Neural progenitor cell (in vitro differentiated cells): Measurements from ENCODE around the gene CD63.

Experiments
- CTCF ChIP-seq: fragments of 200-600 bp; sonication (generic); IDR thresholded peaks from 2 replicates; pipeline ENCODE4 v1.5.1; 2017; ENCODE audit warnings: antibody characterized with exemption, mild to moderate bottlenecking
- EZH2 ChIP-seq: fragments of 200-600 bp; sonication (generic); IDR thresholded peaks from 2 replicates; pipeline ENCODE4 v1.6.1; 2017; ENCODE audit warnings: antibody characterized with exemption, mild to moderate bottlenecking, moderate library complexity
- EZH2phosphoT487 ChIP-seq: fragments of 200-600 bp; sonication (generic); IDR thresholded peaks from 2 replicates; pipeline ENCODE4 v1.6.1; 2017; ENCODE audit warnings: antibody characterized with exemption

GRCh38 chr12:55698965-55699364 is 29.8 kb downstream of the CD63 start:
- TF ChIP-seq CTCF (no peak), EZH2phosphoT487 (no peak), EZH2 (no peak)
